GM21825 (cell line): Measurements from ENCODE around the gene ALPP.
"Not testable (repeated sequence)": the region's sequence is repeated elsewhere in the genome, so short reads cannot be mapped to it uniquely, and the experiment has no call there.

ENCODE experiments used
- ATAC-seq: cut with Tn5 transposase; IDR thresholded peaks from one replicate; pipeline ENCODE4 v1.9.1; 2021; ENCODE audit warnings: mild to moderate bottlenecking, moderate library complexity; ENCODE audit not compliant: unreplicated experiment

The ALPP gene

GRCh38 chr2:232378735-232379151 lies at the start of gene ALPP:
Gene ALPP (plus strand): TSS chr2:232378751. CDS start chr2:232378803, 52 bp downstream.
- ATAC-seq: not testable (repeated sequence)

GRCh38 chr2:232329716-232330067 lies 48.9 kb upstream of the ALPP start:
- no peak for ATAC-seq

GRCh38 chr2:232330068-232330999 lies 48.2 kb upstream of the ALPP start:
- ATAC-seq: no peak

DNA sequence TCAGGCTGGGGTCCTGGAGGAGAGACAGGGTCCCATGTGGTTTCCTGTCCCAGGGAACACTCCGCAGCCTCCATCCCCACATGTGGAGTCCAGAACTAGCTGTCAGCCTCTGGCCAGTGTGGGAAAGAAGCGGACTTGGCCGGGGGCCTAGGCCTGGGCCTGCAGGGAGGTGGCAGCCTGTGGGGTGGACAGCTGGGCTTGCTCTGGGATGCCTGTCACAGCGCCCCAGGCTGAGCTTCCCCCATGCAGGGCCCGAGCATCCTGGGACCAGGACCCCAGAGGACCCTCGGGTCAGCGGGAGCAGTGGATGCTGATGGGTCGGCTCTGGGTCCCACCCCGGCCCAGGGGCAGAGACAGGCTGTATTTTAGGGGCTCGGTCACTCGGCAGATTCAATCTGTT lies 47.5 kb upstream of the ALPP start:
- not testable (repeated sequence) for ATAC-seq

- not testable (repeated sequence) for ATAC-seq
Measured at GRCh38 chr2:232331641-232332040, 46.9 kb upstream of the ALPP start.

GRCh38 chr2:232332244-232332939 lies 46.2 kb upstream of the ALPP start:
- not testable (repeated sequence) for ATAC-seq

DNA sequence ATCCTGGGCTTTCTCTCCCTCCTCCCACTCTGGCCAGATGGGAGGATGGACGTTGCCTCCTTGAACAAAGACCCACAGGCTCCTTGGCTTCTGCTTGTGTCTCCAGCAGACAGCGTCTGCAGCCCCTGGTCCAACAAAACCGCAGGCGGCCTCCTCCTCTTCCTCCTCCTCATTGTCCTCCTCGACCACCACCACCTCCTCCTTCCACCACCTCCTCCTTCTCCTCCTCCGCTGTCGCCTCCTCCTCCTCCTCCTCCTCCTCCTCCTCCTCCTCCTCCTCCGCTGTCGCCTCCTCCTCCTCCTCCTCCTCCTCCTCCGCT lies 45.7 kb upstream of the ALPP start:
- no peak for ATAC-seq

DNA sequence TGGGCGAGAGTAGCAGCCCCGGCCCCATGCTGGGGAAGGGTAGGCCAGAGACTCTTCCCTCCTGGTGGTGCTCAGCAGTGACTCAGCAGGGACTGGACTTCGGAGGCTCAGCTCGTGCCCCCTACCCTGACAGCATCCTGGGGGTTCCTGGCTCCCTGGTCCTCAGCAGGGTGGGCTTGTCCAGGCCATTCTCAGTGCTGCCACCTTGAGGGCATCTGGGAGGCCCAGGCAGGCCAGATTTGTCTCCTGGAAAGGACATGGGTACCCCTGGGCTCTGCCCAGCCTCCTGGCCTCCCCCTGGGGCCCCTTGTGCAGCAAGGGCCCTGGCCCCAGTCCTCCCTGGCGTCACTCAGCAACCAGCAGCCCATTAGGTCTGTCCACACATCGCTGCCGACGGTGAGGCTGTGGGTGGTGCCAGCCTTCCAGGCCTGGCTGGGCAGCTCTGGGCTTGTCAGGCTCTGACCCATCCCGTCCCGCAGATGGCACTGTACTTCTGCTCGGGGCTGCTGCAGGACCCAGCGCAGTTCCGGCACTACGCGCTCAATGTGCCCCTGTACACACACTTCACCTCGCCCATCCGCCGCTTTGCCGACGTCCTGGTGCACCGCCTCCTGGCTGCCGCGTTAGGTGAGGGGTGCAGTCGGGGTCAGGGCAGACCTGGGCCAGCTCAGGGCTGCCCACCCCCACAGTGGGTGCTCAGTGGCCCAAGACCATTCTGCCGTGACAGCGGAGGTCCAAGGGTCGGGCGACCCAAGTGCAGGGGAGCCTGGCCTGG lies 45.0 kb upstream of the ALPP start:
- ATAC-seq: no peak

GRCh38 chr2:232334136-232334884 lies 44.2 kb upstream of the ALPP start:
- ATAC-seq: not testable (repeated sequence)

- ATAC-seq: not testable (repeated sequence)
Measured at GRCh38 chr2:232334885-232335205, 43.7 kb upstream of the ALPP start.

DNA sequence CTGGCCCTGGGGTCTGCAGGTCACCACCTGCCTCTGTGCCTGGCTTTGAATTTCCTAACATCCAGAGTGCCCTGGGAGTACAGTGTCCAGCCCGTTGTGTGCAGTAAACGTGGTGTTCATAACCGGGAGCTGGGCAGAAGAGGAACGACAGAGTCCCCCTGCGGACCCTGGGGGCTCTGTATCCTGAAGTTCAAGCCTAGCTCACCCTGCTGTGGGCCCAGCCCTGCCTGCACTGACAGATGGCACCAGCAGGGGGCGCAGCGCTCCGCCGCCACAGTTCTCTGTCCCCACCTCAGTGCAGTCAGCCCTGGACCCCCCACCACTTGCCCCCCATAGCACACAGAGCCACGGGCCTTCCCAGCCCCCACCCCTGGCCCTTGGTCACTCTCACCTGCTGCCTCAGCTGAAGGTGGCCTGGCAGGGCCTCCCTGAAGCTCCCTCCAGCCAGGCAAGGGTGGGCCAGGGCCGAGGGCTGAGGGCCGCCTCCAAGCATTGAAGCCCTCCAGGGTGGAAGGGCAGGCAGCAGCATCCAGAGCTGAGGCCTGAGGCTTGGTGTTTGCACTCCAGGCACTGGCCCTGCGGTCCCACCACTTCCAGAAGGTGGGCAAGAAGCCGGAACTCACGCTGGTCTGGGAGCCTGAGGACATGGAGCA lies 43.2 kb upstream of the ALPP start:
- not testable (repeated sequence) for ATAC-seq

DNA sequence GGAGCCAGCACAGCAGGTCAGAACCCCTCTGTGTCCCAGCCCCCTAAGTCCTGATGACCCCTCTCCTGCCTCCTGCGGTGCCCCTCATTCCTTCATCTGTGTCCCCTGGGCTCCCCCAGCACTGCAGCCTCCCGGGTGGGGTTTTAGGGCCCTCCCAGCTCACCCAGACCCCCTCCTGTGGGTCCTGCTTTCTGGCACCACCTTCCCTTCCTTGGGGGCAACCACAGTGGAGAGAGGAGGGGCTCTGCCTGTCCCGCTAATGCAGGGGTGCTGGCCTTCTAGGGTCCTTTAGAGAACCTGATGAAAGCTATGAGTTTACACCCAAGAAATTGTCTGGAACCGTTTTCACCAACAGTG lies 42.7 kb upstream of the ALPP start:
- no peak for ATAC-seq

DNA sequence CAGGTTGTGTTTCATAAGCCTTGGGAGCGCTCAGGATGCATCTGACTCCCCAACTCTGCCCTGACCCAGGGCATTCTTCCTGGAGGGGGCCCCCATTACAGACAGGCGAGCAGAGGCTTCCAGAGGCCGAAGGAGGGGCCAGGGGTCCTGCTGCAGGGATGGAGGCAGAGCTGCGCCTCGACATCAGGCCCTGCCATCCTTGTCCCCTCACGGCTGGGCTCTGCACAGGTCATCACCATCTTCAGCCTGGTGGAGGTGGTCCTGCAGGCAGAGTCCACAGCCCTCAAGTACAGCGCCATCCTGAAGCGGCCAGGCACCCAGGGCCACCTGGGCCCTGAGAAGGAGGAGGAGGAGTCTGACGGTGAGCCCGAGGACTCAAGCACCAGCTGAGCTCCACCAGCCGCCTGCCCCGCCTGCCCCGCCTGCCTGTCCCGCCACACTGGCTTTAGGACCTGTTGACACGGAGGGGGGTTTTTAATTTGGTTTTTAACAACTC lies 42.3 kb upstream of the ALPP start:
- ATAC-seq: no peak

DNA sequence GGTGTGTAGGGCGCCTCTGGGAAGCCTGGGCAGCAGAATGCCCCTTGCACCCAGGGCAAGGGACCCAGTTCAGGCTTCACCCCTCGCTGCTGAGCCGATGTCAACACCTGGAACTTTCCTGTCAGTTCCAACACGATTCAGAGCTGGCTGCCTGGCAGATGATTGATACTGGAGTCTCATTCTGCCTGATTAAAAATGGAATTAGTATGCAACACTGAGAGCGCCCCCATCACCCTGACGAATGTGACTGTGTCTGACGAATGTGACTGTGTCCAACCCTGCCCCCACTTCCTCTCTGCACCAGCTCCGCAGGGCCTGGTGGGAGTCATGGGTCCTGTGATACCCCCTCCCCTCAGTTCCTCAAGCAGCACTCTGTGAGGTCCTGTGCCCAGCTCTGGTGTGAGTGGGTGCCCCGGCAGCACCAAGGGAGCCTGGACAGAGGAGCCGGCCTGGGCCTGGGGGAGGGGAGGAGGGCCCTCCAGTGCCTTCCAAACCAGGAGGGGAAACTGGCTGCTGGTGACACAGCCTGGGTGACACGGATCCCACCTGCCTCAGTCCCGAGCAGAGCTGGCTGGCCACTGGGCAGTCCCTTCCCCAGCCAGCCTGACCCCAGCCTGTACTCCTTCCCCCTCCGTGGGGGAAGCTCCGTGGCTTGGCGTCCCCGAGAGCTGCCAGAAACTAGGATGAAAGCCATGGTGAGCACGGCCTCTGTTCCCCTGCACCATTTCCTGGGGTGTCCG lies 41.4 kb upstream of the ALPP start:
- ATAC-seq: no peak

DNA sequence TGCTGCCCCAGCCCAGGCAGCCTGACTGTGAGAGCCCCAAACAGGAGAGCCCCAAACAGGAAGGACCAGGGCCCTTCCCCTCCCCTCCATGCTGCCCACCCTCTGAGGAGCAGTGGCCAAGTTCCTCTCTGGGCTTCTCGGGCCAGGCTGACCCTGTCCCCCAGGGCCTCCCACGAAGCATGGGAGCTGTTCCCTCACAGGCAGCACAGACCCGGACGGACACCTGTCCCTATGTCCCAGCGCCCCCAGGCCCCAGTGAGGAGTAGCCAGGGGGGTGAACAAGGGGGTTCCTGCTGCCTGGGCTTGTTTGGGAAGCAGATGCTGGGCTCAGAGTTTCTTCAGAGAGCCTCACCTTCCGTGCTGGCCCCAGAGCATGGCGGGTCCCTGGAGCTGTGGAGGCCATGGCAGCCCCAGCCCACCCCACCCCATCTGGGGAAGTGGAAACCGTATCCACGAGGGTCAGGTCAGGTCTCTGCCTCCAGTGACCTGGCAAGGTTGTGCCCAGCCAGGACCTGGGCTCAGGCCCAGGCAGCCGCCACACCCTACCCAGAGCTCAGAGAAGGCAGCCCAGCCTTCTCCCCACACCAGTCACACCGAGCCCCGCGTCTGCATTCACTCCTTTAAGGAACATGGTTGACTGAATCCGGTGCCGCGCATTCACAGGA lies 40.3 kb upstream of the ALPP start:
- not testable (repeated sequence) for ATAC-seq

- no peak for ATAC-seq
Measured at GRCh38 chr2:232338759-232339106, 39.8 kb upstream of the ALPP start.

GRCh38 chr2:232339121-232340081 lies 39.1 kb upstream of the ALPP start:
- ATAC-seq: no peak
